Measurements from ENCODE around the gene HOXA5.

DNA sequence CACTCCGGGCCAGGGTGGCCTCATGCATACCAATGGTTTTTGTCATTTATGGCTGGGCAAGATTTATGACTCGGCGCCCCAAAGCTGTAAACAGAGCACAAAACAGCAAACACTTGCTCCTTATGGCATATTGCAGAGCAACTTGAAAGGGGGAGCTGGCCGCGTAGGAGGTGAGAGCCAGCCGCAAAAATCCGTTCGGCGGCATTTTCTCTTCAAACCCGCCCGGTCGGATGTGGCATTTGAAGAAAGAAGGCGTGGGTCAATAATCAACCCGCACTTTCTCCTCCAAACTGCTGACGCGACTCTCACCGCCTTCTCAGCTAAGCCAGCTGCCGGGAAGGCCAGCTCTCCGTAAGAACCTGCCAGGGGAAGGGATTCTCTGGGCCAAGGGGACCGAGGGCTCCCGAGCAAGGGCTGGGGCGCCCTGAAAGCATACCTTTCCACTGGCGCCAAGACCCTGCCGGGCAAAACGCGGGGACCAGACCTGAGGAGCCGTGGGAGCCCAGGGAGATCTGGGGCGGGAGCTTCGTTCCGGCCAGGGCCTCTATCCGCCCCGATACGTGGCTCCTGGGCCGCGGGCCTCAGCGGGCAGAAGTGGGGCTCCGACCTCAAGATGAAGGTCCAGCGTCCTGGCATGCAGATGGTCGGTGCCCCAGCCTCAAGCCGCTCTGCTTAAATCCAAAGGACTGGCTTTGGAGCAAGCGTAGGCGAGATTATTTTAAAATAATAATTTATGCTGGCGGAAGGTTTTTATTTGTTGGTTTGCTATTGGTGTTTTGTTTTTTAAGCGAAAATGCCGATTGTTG lies 28.1 kb downstream of the HOXA5 start:
- TF ChIP-seq, protein P1, sequence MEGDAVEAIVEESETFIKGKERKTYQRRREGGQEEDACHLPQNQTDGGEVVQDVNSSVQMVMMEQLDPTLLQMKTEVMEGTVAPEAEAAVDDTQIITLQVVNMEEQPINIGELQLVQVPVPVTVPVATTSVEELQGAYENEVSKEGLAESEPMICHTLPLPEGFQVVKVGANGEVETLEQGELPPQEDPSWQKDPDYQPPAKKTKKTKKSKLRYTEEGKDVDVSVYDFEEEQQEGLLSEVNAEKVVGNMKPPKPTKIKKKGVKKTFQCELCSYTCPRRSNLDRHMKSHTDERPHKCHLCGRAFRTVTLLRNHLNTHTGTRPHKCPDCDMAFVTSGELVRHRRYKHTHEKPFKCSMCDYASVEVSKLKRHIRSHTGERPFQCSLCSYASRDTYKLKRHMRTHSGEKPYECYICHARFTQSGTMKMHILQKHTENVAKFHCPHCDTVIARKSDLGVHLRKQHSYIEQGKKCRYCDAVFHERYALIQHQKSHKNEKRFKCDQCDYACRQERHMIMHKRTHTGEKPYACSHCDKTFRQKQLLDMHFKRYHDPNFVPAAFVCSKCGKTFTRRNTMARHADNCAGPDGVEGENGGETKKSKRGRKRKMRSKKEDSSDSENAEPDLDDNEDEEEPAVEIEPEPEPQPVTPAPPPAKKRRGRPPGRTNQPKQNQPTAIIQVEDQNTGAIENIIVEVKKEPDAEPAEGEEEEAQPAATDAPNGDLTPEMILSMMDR (IDR thresholded peaks at IDR 0.05; ENCODE audit: extremely low read depth in 1 of 2, insufficient read depth in 1 of 2, low read depth in 1 of 2, low read length in 2 of 2) = no peak
- TF ChIP-seq POLR2AphosphoS5 (IDR thresholded peaks at IDR 0.05; ENCODE audit: insufficient read depth, low read depth, low read length) (peak; percentile 52), EZH2 (IDR thresholded peaks at IDR 0.05; ENCODE audit: borderline replicate concordance, low read depth, low read length, severe bottlenecking) (no peak), POLR2A (IDR thresholded peaks at IDR 0.05; ENCODE audit: low read depth, low read length) (peak; percentile 28), JUN (IDR thresholded peaks at IDR 0.05; ENCODE audit: borderline replicate concordance, insufficient read depth, insufficient read length, low read depth) (no peak)
- TF ChIP-seq, protein P2, sequence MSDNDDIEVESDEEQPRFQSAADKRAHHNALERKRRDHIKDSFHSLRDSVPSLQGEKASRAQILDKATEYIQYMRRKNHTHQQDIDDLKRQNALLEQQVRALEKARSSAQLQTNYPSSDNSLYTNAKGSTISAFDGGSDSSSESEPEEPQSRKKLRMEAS (IDR thresholded peaks at IDR 0.05; ENCODE audit: insufficient read depth, insufficient read length) = no peak
